ENCODE measurements around the gene FTH1.

- TF ChIP-seq CTCF (IDR thresholded peaks at IDR 0.05) (no peak), POLR2A (IDR thresholded peaks at IDR 0.05) (no peak)
These were observed 46.0 kb downstream of the FTH1 start for GRCh38 chr11:61921446-61921845.

Measured in Peyer's patch (tissue), 4 donors.